ENCODE data around the gene BCAR1.

Gene BCAR1

GRCh38 chr16:75203667-75204409, 47.6 kb downstream of the BCAR1 start:
- no peak for DNase-seq (ENCODE audit: low read depth)

GRCh38 chr16:75203096-75203495, 48.3 kb downstream of the BCAR1 start:
- DNase-seq (ENCODE audit: low read depth): no peak

GRCh38 chr16:75202069-75202590, 49.3 kb downstream of the BCAR1 start:
- no peak for DNase-seq (ENCODE audit: low read depth)

- DNase-seq (ENCODE audit: low read depth): no peak
Observed at GRCh38 chr16:75198135-75198600, 53.3 kb downstream of the BCAR1 start.

- no peak for DNase-seq (ENCODE audit: low read depth)
Observed at GRCh38 chr16:75197522-75198134, 53.8 kb downstream of the BCAR1 start.

- no peak for DNase-seq (ENCODE audit: low read depth)
Observed at GRCh38 chr16:75196836-75197235, 54.6 kb downstream of the BCAR1 start.

- no peak for DNase-seq (ENCODE audit: low read depth)
Observed at GRCh38 chr16:75195811-75196790, 55.3 kb downstream of the BCAR1 start.

- no peak for DNase-seq (ENCODE audit: low read depth)
Observed at GRCh38 chr16:75193730-75194444, 57.5 kb downstream of the BCAR1 start.

GRCh38 chr16:75193265-75193650, 58.2 kb downstream of the BCAR1 start:
- DNase-seq (ENCODE audit: low read depth): no peak

- DNase-seq (ENCODE audit: low read depth): no peak
Observed at GRCh38 chr16:75192606-75193264, 58.7 kb downstream of the BCAR1 start.

GRCh38 chr16:75189638-75190245, 61.7 kb downstream of the BCAR1 start:
- no peak for DNase-seq (ENCODE audit: low read depth)

- no peak for DNase-seq (ENCODE audit: low read depth)
Observed at GRCh38 chr16:75188832-75189477, 62.5 kb downstream of the BCAR1 start.

GRCh38 chr16:75181630-75182029, 69.8 kb downstream of the BCAR1 start:
- no peak for DNase-seq (ENCODE audit: low read depth)

GRCh38 chr16:75179208-75179607, 72.2 kb downstream of the BCAR1 start:
- DNase-seq (ENCODE audit: low read depth): no peak
